T-helper 2 cell (primary cell): ENCODE data around the gene COL4A4.
"Not testable (repeated sequence)": the region's sequence is repeated elsewhere in the genome, so short reads cannot be mapped to it uniquely, and the experiment has no call there.

ENCODE experiments used
- DNase-seq, 5 experiments: peaks; one replicate each; pipeline versions ENCODE4 v3.0.0 to v3.0.0-alpha.2; 2012 to 2022

Gene COL4A4

DNA sequence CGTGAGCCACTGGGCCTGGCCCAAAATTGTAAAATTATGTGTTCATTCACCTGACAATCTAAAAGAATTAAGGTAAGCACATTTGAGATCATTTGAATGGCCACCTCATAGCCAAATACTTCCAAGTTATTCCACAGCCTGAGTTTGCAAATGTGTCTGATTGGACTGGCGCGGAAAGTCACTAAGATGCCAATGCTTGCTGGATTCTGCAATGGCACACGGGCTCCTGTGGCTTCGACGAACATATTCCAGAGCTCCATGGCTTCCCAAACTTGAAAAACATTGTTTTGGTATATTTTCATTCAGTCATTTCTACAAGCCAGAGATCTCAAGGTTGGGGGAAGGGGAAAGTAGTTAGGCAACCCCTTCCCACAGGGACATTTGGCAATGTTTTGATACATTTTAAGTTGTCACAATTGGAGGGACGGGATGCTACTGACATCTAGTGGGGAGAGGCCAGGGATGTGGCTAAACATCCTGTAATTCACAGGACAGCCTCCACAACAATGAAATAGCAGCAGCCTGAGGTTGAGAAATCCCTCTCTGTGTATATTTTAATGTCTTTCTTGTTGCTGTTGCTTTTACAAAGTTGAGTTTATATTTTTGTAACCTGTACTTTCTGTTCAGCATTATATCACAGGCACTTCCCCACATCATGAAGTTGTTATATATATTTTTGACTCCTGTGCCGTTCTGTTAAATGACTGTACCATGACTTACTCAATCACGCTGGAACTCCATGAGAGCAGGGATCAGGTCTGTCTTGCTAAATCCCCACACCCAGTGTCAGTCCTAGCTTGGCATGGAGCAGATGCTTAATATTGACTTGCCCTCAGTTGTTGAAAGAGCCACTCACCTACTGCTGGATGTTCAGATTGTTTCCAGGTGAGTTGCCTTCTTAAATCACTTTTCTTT is 56.9 kb downstream of the COL4A4 start:
- DNase-seq: peak in 1 of 5 experiments; percentile 32

DNA sequence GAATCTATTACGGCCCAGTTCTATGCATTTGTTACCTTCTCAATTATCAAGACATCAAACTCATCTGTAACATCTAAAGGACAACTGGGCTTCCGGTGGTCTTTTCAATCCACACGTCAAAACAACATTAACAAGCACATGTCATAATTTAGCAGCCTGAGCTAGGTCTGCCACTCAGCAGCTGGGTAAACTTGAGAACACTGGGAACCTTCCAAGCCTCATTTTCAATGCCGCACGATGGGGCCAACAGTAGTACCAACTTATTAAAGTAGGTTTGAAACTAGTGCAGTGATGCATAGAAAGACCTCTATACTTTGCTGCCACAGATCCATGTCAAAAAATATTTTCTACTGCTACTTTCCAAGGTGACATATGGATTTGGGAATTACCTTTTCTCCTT is 60.4 kb downstream of the COL4A4 start:
- DNase-seq: no peak

DNA sequence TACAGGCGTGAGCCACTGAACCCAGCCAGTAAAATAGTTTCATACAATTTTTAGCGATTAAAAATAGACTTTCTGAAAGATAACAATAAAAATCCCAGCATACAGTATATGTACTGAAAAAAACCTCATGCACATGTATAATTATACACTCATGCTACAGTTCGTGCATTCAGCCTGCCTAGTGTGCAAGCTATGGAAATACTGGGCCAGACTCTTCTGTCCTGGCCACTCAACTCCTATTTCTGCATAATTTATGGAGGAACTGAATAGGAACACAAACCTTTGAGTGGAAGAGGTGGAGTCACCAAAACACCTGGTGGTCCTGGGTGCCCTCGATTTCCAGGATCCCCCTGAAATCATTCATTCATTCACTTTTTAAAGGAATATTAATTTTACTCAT is 64.7 kb downstream of the COL4A4 start:
- DNase-seq: no peak

DNA sequence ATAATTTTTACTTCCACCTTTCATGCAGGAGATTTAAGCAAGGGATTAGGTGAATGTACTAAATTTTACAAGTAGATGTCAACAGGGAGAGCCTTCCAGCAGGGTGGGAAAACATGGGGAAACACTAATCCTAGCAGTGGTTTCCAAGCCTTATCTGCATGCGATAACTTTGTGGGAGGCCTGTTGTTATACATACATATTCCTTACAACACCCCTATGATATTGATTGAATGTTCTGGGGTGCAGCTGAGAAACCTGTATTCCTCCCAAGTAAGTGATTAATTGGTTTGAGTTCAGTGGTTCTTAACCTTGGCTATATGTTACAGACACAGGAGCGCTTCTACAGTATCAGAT is 65.9 kb downstream of the COL4A4 start:
- no peak for DNase-seq

- no peak for DNase-seq
Measured at GRCh38 chr2:227097495-227098161, 66.4 kb downstream of the COL4A4 start.

DNA sequence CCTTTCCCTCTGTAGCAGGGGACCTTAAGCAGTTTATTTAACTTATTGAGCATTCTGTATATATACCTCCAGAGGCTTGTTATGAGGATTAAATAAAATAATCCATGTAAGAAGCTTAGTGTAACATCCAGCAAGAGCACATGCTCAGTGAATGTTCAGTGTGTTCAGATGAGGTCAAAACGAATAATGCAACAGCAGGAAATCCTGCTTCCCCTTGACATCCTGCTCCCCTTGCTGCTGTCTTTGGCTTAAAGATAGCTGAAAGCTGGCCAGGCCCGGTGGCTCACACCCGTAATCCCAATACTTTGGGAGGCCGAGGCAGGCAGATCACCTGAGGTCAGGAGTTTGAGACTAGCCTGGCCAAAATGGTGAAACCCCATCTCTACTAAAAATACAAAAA is 68.7 kb downstream of the COL4A4 start:
- no peak for DNase-seq

DNA sequence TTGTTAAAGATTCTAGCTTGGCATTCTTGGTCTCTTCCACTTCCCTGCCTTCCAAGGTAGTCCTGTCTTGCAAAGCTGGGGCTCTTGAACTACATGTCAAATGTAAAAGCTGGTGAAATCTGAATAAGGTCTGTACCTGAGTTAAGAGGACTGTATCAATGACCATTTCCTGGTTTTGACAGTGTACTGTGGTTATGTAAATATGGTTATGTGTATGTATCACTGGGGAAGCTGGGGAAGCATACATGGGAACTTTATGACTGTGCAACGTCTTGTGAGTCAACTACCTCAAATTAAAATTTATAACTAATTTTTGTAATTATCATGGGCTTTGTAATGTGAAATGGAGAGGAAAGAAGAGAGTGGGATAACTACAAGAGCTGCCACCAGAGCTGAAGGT is 81.7 kb downstream of the COL4A4 start:
- no peak for DNase-seq

DNA sequence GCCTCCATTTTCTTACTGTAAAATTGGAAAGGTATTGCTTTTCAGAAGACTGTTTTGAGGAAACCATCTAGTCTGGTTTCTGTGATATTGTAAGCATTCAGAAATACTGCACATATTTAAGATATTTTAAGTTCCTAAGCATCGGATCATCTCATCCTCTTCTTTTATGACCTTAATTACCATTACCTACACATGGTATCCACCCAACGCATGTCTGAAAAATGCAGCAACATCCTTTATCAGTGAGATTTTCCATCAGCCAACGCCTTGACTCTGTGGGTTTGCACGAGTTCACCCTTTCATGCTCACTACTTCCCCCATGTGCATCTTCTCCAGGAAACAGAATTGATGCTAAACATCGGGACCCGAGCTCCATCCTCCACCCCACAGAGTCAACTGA is 84.3 kb downstream of the COL4A4 start:
- DNase-seq: no peak

GRCh38 chr2:227065065-227065464 is 98.9 kb downstream of the COL4A4 start:
- not testable (repeated sequence) for DNase-seq

DNA sequence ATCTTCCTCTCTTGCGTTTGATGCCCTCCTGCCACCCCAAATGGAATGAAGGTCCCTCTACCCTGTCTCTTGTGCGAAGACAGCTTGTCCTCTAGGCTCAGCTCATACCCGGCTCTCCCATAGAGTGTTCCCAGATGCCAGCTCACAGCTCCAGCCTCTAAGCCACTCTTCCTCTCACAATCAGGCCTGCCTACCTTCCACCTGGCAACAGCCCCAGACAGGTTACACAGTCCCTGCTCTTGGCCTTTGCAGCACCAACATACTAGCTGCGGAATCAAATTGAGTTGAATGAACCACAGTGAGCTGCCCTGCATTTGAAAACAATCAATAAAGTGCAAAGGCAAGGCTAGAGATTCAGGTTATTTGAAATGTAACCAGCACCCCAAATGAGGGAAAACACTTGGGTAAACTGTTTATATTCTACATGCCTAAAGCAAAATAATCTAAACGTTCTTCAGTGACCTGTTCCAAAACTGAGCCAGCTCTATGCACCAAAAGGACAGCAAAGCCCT is 105.1 kb downstream of the COL4A4 start:
- DNase-seq: no peak

DNA sequence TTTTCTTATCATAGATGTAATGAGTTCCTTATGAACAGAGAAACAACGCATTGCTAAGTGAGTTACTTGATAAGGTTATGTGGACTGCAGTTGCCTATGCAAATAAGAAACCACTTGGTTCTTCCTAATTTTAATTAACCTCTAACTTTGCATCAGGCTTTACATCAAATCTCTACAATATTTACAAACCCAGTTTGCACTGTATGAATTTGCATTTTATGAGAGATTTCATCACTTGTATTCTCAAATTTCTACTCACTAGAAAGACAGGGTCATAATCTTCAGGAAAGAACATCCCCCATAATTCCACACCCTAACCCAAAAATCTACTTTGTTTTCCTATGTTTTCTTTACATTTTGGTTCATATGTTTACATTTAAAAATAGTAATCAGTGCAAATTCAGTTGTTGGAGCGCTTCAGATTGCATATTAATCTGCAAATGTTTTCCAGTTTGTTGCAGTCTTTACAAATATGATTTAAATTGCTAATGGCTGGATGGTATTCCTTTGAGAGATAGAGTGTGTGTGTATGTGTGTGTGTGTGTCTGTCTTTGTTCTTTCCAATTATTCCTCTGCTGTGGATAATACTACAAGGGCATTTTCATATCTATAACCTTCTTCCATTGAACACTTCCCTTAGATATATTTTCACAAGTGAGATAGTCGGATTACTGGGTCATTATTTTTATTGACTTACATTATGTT is 106.1 kb downstream of the COL4A4 start:
- DNase-seq: no peak

DNA sequence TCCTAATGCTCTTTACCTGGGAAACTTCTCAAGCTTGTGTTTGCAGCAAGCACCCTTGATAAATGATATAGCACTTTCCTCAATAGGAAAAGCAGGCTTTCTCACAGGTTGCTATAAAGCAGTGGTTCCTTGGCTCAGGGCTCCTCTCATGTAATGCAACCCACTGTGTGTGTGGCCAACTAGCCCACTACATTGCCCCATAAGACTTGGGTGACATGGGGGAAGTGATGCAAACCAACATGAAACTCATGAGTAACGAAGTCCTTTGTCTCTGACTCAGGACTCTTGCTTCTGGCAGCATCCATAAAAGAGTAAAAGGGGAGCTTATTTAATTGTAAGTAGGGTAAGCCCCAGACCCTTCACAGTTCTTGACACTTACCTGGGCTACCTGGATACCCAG is 106.9 kb downstream of the COL4A4 start:
- DNase-seq: no peak

DNA sequence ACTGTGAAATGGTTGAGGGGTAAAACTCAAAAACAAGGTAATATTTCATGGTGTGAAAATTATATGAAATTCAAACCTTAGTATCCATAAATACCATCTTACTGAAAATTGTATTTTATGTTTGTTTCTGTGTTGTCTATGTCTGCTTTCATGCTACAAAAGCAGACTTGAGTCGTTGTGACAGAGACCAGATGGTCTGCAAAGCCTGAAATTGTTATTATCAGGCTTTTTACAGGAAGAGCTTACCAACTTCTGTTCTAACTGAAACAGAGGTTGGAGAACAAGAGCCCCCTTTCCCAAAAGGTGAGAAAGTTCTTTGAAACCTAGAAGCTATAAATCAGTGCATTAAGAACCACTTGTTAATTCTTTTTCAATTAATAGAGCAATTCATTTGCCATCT is 110.0 kb downstream of the COL4A4 start:
- no peak for DNase-seq

- no peak for DNase-seq
Measured at GRCh38 chr2:227052879-227053278, 111.1 kb downstream of the COL4A4 start.

DNA sequence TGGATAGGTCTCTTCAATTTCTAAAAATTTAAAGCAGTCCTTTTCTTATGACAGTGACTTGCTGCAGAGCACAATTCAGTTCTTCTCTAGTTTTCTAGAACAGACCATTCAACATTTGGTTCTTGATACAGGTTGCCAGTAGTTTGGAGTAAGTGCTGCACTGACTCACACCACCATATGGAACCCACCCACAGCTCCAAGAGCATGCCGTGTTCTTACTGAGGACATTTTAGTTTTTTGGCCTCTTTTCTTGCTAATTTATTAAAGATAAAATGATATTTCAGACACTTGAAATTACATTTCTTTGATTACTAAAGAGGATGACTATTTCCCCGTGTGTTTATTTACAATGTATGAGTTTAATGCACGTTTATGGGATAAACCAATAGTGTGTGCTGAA is 120.0 kb downstream of the COL4A4 start:
- DNase-seq: no peak

DNA sequence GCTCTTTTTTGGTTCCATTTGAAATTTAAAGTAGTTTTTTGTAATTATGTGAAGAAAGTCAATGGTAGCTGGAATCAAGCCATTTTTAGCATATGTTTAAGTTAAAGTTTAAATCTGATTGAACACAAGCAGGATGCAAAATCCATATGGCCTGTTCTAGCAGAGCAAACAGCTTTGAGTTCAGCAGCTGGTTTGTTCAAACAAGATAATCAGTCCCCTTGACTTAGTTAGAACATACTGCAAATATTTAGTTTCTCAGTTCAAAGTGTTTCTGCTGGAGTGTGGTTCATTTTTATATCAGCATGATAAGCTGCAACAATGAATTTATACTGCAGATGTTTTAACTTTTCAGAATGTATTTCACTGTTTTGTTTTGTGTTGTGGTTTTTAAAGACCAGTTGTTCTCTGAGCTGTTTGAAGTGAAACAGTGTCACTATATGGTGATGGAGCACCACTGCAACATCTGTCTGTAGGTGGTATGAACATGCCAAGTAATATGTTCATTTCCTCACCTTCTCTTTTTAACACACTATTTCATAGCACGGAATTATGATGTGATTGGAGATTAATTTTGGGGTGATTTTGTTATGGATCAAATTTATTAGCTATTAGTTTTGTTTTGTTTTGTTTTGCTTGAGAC is 125.3 kb downstream of the COL4A4 start:
- no peak for DNase-seq

- DNase-seq: no peak
Measured at GRCh38 chr2:227036527-227036926, 127.5 kb downstream of the COL4A4 start.

DNA sequence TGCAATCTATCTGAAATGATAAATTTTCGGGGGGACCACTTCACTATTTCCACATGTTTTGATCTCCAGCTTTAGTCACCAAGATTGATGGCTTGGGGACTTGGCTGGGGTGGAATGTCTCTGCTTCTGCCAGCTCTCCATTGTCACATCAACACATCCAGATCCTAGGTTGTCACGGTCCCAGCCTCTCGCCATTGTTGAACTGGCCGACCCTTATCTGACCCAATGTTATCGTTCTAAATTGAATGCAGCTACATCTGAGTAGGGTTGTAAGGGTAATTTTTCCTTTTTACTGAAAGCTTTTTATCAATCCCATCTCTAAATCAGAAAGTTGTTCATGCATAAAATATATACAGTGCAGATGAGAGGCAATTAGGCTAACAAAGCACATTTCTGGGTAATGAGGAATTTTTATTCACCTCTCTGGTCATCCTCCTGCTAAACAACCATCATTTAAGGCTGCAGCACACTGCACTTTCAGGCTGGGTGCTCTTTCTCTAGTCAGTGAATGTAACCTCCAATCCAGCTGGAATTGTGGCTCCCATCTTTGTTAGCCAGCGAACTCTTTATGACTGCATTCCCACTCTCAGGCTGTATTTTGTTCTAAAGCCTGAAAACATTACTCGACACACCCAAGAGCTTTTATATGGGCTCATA is 128.2 kb downstream of the COL4A4 start:
- no peak for DNase-seq

- peak in 1 of 5 experiments; percentile 5 for DNase-seq
Measured at GRCh38 chr2:227033471-227034148, 130.4 kb downstream of the COL4A4 start.

GRCh38 chr2:227031379-227031778 is 132.6 kb downstream of the COL4A4 start:
- no peak for DNase-seq

- DNase-seq: no peak
Measured at GRCh38 chr2:227030789-227031188, 133.2 kb downstream of the COL4A4 start.
